Measurements from ENCODE around the gene NECAP2.
"Not testable (repeated sequence)": the region's sequence is repeated elsewhere in the genome, so short reads cannot be mapped to it uniquely, and the experiment has no call there.

DNA sequence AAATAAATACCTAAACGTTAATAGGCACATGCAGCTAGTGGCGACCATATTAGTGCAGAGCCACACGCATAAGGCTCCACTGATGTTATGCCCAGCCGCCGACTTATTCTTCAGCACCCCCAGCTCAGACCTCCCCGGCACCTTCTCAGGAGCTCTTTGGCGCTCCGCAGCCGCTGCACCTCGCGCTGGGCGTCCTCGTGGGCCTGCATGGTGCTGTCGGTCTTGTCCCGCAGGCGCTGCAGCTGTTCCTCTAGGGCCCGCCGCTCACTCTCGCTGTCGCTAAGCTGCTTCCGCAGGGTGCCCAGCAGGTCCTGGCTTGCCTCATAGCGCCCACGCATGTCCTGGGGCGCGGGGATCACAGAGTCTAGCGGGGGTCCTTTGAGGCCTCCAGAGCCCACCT lies 42.6 kb downstream of the NECAP2 start:
- not testable (repeated sequence) for TF ChIP-seq HDGF (IDR thresholded peaks at IDR 0.05); YY1 (IDR thresholded peaks at IDR 0.05; ENCODE audit: low read depth, low read length); EZH2 (IDR thresholded peaks at IDR 0.05; ENCODE audit: borderline replicate concordance, control insufficient read depth, low read depth, low read length); POLR2AphosphoS5 (IDR thresholded peaks at IDR 0.05; ENCODE audit: low read length); SRF (IDR thresholded peaks at IDR 0.05; ENCODE audit: low read depth in 2 of 2, low read length in 2 of 2); SP1 (IDR thresholded peaks at IDR 0.05; ENCODE audit: low read depth, low read length)
- TF ChIP-seq, protein P1, sequence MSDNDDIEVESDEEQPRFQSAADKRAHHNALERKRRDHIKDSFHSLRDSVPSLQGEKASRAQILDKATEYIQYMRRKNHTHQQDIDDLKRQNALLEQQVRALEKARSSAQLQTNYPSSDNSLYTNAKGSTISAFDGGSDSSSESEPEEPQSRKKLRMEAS (IDR thresholded peaks at IDR 0.05; ENCODE audit: low read depth, low read length), result not testable (repeated sequence)
- TF ChIP-seq, protein P2, sequence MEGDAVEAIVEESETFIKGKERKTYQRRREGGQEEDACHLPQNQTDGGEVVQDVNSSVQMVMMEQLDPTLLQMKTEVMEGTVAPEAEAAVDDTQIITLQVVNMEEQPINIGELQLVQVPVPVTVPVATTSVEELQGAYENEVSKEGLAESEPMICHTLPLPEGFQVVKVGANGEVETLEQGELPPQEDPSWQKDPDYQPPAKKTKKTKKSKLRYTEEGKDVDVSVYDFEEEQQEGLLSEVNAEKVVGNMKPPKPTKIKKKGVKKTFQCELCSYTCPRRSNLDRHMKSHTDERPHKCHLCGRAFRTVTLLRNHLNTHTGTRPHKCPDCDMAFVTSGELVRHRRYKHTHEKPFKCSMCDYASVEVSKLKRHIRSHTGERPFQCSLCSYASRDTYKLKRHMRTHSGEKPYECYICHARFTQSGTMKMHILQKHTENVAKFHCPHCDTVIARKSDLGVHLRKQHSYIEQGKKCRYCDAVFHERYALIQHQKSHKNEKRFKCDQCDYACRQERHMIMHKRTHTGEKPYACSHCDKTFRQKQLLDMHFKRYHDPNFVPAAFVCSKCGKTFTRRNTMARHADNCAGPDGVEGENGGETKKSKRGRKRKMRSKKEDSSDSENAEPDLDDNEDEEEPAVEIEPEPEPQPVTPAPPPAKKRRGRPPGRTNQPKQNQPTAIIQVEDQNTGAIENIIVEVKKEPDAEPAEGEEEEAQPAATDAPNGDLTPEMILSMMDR (IDR thresholded peaks at IDR 0.05 in 2 of 3, conservative IDR thresholded peaks at IDR 0.05 in 1 of 3; ENCODE audit: control insufficient read depth in 2 of 3, extremely low read depth in 1 of 3, insufficient read depth in 1 of 3, low read depth in 3 of 3, low read length in 3 of 3), result not testable (repeated sequence)
- TF ChIP-seq, protein P3, sequence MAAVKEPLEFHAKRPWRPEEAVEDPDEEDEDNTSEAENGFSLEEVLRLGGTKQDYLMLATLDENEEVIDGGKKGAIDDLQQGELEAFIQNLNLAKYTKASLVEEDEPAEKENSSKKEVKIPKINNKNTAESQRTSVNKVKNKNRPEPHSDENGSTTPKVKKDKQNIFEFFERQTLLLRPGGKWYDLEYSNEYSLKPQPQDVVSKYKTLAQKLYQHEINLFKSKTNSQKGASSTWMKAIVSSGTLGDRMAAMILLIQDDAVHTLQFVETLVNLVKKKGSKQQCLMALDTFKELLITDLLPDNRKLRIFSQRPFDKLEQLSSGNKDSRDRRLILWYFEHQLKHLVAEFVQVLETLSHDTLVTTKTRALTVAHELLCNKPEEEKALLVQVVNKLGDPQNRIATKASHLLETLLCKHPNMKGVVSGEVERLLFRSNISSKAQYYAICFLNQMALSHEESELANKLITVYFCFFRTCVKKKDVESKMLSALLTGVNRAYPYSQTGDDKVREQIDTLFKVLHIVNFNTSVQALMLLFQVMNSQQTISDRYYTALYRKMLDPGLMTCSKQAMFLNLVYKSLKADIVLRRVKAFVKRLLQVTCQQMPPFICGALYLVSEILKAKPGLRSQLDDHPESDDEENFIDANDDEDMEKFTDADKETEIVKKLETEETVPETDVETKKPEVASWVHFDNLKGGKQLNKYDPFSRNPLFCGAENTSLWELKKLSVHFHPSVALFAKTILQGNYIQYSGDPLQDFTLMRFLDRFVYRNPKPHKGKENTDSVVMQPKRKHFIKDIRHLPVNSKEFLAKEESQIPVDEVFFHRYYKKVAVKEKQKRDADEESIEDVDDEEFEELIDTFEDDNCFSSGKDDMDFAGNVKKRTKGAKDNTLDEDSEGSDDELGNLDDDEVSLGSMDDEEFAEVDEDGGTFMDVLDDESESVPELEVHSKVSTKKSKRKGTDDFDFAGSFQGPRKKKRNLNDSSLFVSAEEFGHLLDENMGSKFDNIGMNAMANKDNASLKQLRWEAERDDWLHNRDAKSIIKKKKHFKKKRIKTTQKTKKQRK (IDR thresholded peaks at IDR 0.05; ENCODE audit: low read depth, low read length), result not testable (repeated sequence)

All from GM12878 (cell line).